Measurements from ENCODE around the gene ITGB8.

GRCh38 chr7:20441991-20442441 is 111.3 kb downstream of the ITGB8 start:
- TF ChIP-seq CTCF (IDR thresholded peaks at IDR 0.05) (no peak), POLR2A (IDR thresholded peaks at IDR 0.05) (no peak), POLR2AphosphoS5 (IDR thresholded peaks at IDR 0.05) (no peak)

All from upper lobe of left lung (tissue), 4 donors.